SK-N-DZ (cell line): ENCODE results near the gene CSNK2B.
"Not testable (repeated sequence)": the region's sequence is repeated elsewhere in the genome, so short reads cannot be mapped to it uniquely, and the experiment has no call there.

Source experiments
- DNase-seq: peaks from one replicate; pipeline ENCODE4 v3.0.0-alpha.2; 2015; ENCODE audit warnings: low spot score

The CSNK2B gene

DNA sequence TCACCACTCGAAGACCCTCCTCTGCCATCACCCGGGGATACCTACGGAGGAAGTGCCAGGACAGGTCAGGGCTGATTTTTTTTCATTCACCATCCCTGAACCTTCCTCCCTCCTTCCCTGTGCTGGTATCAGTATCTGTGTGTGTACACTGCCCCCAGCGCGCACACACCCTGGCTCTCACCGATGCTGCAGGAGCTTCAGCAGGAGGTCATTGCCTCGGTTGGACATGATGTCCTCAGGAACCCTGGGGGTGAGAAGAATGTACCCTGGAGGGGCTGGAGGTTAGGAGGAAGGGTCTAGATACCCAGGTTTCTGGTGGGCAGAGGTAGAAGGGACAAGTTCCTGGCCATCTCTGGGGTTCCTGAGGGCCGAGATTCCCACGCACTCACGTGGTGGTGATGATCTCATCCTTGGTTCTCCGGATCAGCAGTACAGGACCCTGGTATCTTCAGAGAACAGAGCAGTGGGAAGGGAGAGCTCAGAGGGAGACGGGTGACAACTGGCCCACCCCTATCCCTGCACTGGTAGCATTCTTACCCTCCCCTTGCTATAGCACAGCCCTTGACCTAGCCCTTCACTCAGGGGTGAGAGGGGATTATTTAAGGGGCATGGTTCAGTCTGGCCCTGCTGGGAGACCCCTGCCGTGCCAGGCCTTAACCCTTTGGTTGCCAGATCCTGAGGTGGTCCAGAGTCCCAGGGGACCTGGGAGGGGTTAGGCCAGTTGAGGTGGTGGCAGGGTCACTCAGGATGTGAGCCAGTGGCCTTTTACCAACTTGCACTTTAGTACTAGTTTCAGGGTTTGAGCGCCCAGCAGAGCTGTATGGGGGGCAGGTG, 22.2 kb downstream of the CSNK2B start:
- no peak for DNase-seq

DNA sequence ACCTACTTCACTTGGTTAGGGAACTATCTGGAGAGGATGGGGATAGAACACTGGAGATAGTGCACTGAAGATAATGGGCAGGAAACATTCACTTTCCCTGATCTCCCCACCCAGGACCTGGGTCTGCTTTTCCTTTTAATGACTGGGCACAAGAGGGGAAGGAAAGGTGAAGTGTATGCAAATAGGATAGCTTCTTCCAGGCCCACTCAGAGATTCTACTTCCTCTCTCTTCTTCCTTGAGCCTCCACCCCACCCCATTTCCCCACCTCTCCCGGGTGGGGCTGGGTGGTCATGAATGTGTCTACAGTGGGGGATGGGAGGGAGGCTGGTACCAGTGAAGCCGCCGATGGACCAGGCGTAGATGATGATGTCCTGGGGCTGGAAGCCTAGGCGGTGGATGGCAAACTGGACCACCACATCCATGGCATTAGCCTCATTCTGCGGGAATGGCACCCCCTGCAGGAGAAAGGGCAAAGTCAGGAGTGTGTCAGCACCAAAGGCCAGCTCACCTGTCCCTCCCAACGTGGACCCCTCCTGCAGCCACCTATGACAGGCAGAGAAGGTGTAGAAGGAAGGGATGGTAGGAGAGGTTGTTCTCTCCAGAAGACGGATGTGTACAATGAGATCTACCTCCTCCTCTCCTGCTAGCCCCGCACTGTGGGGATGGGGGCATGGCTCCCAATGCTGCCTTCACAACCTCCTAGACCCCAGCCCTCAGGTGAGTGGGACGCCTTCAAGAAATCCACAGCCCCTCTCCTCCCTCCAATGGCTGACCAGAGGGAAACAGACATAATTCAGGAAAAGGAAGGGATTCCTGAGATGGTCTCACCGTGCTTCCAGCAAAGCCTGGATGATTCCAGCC, 23.6 kb downstream of the CSNK2B start:
- no peak for DNase-seq

DNA sequence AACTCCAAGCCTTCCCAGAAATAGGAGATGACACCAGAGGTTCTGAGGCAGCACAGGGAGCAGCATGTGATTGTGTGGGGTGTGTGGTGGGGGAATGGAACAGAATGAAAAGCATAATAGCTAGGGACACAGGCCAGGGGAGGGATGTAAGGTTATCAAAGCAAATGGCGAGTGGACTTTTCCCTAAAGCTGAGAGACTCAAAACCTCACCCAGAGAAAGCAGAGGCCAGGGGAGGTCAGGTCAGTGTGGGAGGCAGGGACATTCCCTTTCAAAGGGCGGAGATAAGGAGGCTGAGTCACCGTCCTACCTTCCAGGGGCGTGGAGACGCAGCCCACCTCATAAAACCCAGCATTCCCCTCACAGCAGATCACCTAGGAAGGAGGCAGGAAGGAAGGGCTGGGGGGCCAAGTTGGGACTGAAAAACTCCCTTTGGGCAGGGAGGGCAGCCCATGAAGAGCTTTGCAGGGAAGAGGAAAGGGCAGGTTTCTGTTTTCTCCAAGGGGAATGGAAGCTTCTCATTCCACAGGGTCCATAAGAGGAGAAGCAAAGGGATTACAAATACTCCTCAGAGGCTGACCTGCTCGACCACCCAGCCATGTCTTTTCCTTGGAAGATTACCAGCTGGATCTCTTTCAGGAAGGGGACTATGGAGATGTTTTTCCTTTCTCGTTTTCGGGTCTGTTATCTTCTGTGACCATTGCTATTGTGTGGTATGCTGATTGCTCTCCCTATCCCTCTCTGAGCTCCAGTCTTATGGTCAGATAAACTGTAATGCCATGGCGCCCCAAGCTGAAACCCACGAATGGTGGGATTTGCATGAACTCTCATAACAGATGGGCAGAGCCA, 24.6 kb downstream of the CSNK2B start:
- no peak for DNase-seq

DNA sequence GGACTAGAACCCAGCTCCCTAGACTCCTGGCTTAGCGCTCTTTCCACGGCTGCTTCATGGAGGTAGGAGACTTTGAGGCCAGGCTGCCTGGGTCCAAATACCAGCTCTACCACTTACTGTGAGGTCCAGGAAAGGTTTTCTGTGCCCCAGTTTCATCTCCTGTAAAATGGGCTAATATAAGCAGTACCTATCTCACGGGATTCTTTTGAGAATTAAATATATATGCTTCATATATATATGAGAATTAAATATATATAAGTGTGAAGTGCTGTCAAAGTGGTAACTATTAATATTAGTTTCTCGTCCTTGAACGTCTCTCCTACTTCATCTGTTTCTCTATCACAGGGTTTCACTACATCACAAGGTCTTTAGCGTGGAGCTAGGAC, 25.2 kb downstream of the CSNK2B start:
- DNase-seq = no peak

DNA sequence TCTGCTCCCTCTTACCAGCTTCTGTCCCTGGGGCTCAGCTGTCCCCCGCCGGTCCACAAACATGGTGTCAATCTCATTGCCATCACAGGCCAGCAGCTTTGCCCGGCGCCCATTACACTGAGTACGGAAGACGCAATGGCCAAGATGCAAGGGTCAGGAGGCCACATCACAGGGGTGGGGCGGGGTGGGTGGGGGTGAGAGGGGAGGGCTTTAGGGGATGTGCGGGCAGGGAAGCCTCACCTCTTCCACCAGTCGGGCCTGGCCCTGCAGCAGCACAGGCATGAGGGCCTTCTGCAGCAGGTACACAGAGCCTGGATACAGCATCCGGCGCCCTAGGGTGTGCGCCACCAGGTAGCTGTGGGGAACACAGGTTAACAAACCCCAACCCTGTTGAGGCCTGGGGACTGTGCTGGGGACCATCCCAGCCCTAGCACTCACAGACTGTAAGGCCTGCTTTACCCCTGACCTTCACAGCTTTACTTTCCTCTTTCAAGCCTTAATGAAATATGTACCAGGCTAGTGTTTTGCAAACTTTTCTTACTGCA, 25.8 kb downstream of the CSNK2B start:
- DNase-seq = no peak

DNA sequence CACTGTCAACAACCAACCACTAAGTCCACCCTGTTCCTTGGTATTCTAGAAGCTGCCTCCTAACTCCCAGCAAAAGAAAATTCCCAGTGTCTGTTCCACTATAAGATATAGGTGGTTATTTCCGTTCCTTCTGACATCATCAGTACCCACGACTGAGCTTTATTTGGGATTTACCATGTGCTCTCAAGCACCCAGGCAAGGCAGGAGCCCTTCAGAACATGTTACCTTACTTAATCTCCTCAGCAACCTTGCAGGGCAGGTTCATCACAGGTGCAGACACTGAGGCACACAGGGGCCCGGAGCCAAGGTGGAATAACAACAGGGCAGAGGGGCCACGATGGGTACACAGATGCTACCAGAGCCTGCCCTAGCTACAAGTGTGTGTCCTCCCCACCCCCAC, 26.5 kb downstream of the CSNK2B start:
- DNase-seq = no peak

DNA sequence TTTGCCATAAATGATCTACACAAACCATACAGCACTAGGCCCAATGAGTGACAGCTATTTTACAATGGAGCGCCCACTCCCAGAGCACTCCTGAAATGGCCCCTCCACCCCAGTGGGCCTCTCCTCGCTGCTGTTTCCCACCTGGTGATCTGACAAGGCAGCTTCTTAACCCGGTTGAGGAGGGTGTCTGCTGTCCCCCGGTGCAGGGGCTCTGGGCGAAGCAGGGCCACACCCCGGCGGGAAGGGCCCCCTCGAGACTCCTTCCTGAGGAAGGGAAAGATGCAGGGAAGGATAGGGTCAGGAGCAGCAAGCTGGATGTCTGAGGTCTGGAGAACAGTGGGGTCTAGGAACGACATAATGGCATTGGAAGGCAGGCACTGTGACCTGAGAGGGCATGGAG, 27.0 kb downstream of the CSNK2B start:
- DNase-seq = no peak

DNA sequence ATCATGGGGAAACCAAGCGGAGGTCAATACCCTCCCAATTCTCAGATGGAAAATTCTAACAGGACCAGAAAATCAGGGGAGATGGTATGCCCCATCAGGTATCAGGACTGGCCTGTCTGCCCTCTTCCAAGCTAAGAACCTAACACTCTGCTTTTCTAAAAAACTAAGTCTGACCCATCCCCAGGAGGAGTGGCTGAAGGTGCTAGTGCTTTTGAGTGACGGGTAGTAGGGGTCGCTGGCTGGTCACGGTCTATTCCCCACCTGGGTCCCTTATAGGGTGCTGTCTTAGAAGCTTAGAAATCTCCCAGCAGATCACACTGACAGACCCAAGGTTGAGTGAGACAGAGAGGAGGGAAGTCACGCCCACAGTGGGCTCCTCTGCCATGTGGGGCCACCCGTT, 27.7 kb downstream of the CSNK2B start:
- DNase-seq = no peak

DNA sequence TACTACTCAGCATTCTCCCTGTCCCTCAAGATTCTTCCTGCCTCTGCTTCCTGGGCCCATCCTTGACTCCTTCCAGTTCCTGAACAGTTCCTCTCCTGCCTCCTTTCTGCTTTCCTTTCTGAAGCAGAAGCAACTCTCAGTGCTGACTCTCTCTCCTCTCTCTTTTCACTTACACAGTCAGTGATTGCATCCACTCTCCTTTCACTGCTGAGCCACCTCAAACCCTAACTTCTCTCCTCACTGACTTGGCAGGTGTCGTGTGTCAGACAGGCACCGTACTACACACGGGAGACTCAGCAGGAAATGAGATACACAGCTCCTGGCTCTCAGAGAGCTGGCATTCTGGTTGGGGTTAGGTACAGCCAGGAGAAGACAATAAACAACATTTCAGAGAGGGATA, 31.7 kb downstream of the CSNK2B start:
- no peak for DNase-seq

DNA sequence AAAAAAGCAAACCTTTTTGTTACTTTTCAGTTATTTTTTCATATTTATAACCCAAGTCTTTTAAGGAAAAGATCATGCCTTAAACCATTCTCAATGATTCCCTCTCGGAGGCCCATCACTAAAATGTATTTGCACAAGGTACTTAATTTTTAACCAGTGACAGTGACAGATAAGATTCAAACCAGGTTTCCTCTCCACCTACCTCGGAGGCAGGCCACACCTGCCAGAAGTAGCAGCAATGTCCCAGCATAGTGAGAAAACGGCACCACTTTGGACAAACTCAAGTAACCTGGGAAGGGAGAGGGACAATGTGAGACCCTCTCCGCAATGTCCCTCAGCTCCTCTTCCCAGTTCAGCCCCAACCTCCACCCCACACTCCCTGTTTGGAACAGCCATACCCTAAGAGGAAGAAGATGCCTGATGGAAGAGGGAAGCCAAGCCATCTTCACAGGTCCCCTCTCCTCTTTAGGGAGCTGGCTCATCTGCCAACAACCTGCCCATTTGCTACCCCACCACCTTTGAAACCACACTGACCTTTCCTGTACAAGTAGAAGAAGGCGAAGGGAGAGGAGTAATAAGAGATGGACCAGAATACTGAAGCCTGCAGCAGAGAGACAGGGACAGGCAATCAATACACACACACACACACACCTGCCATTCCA, 35.0 kb downstream of the CSNK2B start:
- no peak for DNase-seq

DNA sequence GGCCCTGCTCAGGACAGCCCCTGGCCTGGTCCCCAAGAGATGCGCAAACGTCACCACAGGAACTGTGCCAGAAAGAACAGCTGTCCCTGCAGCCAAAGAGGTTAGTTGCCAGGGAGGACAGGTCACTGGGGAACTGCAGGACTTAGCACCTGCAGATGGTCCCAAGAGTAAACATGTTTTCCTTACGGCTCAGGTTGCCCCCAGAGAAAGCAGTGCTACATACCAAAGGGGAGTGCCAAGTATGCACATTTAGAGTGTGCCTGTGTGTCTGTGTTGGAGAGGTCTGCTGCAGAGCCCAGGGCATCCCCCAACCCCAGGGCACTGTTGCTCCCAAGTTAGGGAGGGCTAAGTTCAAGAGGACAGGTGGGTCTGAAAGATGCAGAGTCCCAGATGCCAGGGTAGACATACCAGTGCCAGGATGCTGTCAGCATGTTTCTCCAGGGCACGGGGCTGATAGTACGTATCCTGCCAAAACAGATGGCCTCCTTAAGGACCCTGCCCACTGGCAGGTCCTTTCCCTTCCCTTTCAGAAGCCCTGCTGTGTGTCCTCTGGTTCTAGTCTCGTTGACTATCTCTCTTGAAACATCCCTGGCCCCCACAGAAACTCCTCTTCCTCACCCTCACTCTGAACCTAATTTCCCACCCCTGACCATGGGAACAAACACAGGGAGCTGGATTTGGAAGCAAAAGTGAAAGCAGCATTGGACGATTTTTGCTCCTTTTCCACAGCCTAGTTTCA, 36.0 kb downstream of the CSNK2B start:
- DNase-seq = no peak

DNA sequence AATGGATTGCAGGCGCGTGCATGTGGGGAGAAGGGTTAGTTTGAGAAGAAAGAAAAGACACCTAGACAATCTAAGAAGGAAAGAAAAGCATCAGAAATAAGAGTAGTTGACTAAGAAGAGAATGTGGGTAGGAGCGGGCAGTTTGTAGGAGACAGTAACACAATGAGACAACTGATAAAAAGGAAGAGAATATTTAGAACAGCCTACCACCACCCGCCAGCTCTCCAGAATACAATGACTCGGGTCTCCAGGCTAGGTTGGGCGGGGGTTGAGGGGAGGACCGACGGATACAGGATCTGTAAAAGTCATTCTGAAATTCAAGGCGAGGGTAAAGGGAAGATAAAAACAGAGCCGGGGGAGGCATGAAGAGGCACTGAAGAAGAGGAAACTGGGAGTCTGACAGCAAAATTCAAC, 36.5 kb downstream of the CSNK2B start:
- DNase-seq = no peak

DNA sequence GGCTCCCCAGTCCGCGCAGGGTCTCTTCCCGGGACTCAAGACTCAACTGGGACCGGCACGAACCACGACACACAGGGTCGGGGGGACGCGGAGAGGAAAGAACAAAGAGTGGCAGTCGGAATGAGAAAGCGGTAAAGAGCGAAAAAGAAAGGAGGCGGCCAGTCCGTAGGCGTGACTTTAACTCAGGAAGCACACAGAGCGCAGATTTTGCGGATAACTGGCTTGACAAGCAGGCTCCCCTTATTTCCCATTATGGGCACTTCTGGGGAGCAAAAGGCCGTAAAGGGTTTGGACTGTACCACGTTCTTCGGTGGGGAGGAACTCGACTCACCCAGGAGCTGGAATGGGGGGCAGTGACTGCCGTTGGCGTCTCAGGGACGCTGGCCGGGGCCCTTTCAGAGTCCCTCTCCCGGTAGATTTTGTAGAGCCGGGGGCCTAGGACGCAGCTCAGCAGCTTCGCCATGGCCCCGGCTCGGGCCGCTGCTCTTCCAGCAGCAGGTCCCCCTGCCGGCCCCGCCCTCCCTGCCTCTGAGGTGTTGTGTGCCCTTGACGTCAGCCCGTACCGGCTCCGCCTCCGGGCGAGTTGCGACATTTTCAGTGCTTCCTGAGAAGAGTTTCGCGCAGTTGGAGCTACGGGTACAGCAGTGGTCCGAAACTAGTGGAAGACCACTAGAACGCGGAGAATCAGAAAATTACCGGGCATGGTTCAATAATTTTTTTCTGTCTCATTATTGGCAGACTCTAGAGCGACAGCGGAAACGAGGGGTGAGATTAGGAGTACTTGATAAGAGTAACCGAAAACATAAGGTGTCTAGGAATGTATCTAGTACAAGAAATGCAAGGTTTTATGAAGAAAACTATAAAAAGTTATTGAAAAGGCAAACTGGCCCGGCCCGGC, 37.2 kb downstream of the CSNK2B start, which contains the start of gene ABHD16A:
ABHD16A (minus strand) TSS at position 506 of the 898 bp plus-strand sequence; CDS start at position 463, 43 bp downstream.
- peak; percentile 97 for DNase-seq

DNA sequence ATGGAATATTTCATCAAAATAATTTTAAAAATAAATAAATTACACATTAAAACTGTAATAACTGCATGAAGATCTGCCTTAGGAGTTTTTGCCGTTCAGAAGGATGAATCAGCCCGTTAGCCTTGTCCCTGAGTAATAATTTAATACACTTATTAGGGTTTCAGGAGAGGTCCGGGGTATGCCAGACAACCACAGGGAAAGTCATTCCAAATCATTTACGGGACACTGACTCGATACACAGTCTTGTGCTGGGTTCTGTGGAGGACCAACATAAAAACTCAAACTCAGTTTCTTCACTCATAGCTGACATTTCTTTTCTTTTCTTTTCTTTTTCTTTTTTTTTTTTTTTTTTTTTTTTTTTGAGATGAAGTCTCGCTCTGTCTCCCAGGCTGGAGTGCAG, 40.1 kb downstream of the CSNK2B start:
- no peak for DNase-seq

DNA sequence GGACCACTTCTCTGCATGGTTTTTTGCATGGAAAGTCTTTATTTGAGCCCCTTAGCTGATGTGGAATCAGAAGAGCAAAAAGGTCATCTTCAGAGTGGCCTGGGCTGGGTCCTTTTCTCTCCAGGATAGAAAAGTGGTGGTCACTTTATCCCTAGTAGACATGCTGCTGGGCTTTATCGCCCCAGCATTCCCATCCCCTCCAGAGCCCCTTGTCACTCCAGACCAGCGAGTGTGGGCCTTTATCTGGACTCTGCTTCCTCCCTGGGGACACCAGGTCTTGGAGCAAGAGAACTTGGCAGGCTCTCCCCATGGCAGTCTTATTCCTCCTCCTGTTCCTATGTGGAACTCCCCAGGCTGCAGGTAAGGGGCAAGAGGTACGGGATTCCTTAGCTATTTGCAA, 40.7 kb downstream of the CSNK2B start, which contains the start of gene LY6G6F:
LY6G6F (plus strand) TSS at position 268 of the 400 bp plus-strand sequence; CDS start at position 309, 41 bp downstream.
- DNase-seq = no peak

DNA sequence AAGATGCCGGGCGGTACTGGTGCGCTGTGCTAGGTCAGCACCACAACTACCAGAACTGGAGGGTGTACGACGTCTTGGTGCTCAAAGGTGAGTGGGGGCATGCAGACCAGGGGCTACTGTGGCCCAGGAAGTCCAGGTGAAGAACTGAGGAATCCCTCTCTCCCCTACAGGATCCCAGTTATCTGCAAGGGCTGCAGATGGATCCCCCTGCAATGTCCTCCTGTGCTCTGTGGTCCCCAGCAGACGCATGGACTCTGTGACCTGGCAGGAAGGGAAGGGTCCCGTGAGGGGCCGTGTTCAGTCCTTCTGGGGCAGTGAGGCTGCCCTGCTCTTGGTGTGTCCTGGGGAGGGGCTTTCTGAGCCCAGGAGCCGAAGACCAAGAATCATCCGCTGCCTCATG, 41.8 kb downstream of the CSNK2B start:
- no peak for DNase-seq

DNA sequence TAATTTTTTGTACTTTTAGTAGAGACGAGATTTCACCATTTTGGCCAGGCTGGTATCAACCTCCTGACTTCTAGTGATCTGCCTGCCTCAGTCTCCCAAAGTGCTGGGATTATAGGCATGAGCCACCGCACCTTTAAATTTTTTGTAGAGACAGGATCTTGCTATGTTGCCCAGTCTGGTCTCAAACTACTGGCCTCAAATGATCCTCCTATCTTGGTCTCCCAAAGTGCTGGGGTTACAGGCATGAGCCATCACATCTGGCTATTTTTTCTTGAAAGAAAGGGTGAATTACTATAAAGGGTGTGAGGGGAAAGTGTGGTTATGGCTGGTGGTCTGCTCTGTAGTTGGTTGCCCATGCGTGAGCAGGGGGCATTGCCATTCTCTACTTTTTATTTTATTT, 42.3 kb downstream of the CSNK2B start:
- no peak for DNase-seq

DNA sequence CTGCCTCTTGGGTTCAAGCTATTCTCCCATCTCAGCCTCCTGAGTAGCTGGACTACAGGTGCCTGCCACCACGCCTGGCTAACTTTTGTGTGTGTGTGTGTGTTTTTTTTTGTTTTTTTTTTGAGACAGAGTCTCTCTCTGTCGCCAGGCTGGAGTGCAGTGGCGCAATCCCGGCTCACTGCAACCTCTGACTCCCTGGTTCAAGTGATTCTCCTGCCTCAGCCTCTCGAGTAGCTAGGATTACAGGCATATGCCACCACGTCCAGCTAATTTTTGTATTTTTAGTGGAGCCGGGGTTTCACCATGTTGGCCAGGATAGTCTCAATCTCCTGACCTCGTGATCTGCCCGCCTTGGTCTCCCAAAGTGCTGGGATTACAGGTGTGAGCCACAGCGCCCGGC, 43.3 kb downstream of the CSNK2B start:
- not testable (repeated sequence) for DNase-seq
